OCI-LY1 (cell line): Measurements from ENCODE around the gene ZAP70.

ENCODE experiments used
- CTCF ChIP-seq: fragments of 200-600 bp; sonication (generic), shearing (Covaris generic); IDR thresholded peaks from 2 replicates; pipeline ENCODE4 v1.5.1; 2017; ENCODE audit warnings: mild to moderate bottlenecking, antibody characterized with exemption, low read length, moderate library complexity, mixed read lengths
- EZH2 ChIP-seq: fragments of 200-600 bp; sonication (generic), shearing (Covaris generic); IDR thresholded peaks from 2 replicates; pipeline ENCODE4 v1.8.0; 2017; ENCODE audit warnings: borderline replicate concordance, mixed run types, mild to moderate bottlenecking, antibody characterized with exemption, low read length, moderate library complexity, mixed read lengths

GRCh38 chr2:97745474-97746174 is 32.2 kb downstream of the ZAP70 start:
- TF ChIP-seq CTCF (no peak), EZH2 (no peak)
